Osteoblast (primary cell): ENCODE data around the gene DNER. TPM values are rescaled to one million over a fixed set of nuclear protein-coding genes. Genes with fewer than 3 reads are reported as not detected.

Experiments used
- DNase-seq: peaks from one replicate; pipeline ENCODE4 v3.0.0; 2011; ENCODE audit warnings: low spot score, mixed read lengths; ENCODE audit not compliant: insufficient read length; ENCODE audit errors: missing footprints
- H2AFZ ChIP-seq: 2 replicates; pipeline ENCODE4 v1.6.0; 2011; ENCODE audit warnings: mild to moderate bottlenecking, low read length
- H3K27ac ChIP-seq: 2 replicates; pipeline ENCODE4 v1.5.1; 2011; ENCODE audit warnings: mild to moderate bottlenecking, low read depth, low read length, moderate library complexity
- H3K27me3 ChIP-seq: 2 replicates; pipeline ENCODE4 v1.6.0; 2012; ENCODE audit warnings: mild to moderate bottlenecking, control low read depth, inconsistent platforms, low read length, moderate library complexity; ENCODE audit not compliant: insufficient read depth
- H3K36me3 ChIP-seq: 2 replicates; pipeline ENCODE4 v1.5.1; 2011; ENCODE audit warnings: mild to moderate bottlenecking, low read length, control low read depth, moderate library complexity; ENCODE audit not compliant: insufficient read depth
- H3K4me1 ChIP-seq: 2 replicates; pipeline ENCODE4 v1.5.1; 2011; ENCODE audit warnings: mild to moderate bottlenecking, low read length, control low read depth, moderate library complexity; ENCODE audit not compliant: insufficient read depth
- H3K4me2 ChIP-seq: 2 replicates; pipeline ENCODE4 v1.6.0; 2011; ENCODE audit warnings: mild to moderate bottlenecking, low read length; ENCODE audit not compliant: insufficient read depth
- H3K4me3 ChIP-seq: fragments of 200-600 bp; sonication (generic); 3 replicates; pipeline ENCODE4 v1.5.1; 2012; ENCODE audit warnings: mild to moderate bottlenecking, low read length, inconsistent platforms; ENCODE audit not compliant: insufficient read depth
- H3K79me2 ChIP-seq: 2 replicates; pipeline ENCODE4 v1.6.0; 2012; ENCODE audit warnings: mild to moderate bottlenecking, low read length, control low read depth, inconsistent platforms; ENCODE audit not compliant: insufficient read depth
- H3K9me3 ChIP-seq: 2 replicates; pipeline ENCODE4 v1.5.1; 2011; ENCODE audit warnings: low read depth, low read length, control low read depth
- H4K20me1 ChIP-seq: 2 replicates; pipeline ENCODE4 v1.6.0; 2012; ENCODE audit warnings: mild to moderate bottlenecking, low read length, control low read depth; ENCODE audit not compliant: insufficient read depth
- total RNA-seq: library from RNA; depleted of rRNA; stranded (reverse); fragments of >200 nt; gene quantifications from 2 replicates; pipeline ENCODE4 v1.2.3, GENCODE V29; 2012
- TF ChIP-seq, protein P1 (sequence below): IDR thresholded peaks from 2 replicates; pipeline ENCODE4 v1.5.1; 2011; ENCODE audit warnings: mild to moderate bottlenecking, low read depth, low read length, moderate library complexity; ENCODE audit errors: extremely low read depth

The DNER gene
- total RNA-seq, 1 donor, result 0.36 TPM

GRCh38 chr2:229410264-229410663 is 304.1 kb downstream of the DNER start:
- no peaks in the 10 kb centered on the region for H3K27me3 ChIP-seq
- H2AFZ ChIP-seq, result no peak overlapping the region
- no peak for DNase-seq
- no peaks in the 10 kb centered on the region for H3K36me3 ChIP-seq
- no peaks in the 10 kb centered on the region for H3K9me3 ChIP-seq
- TF ChIP-seq, protein P1, sequence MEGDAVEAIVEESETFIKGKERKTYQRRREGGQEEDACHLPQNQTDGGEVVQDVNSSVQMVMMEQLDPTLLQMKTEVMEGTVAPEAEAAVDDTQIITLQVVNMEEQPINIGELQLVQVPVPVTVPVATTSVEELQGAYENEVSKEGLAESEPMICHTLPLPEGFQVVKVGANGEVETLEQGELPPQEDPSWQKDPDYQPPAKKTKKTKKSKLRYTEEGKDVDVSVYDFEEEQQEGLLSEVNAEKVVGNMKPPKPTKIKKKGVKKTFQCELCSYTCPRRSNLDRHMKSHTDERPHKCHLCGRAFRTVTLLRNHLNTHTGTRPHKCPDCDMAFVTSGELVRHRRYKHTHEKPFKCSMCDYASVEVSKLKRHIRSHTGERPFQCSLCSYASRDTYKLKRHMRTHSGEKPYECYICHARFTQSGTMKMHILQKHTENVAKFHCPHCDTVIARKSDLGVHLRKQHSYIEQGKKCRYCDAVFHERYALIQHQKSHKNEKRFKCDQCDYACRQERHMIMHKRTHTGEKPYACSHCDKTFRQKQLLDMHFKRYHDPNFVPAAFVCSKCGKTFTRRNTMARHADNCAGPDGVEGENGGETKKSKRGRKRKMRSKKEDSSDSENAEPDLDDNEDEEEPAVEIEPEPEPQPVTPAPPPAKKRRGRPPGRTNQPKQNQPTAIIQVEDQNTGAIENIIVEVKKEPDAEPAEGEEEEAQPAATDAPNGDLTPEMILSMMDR, result no peak
- no peaks in the 10 kb centered on the region for H4K20me1 ChIP-seq
- H3K4me2 ChIP-seq, result no peak overlapping the region
- no peaks in the 10 kb centered on the region for H3K79me2 ChIP-seq
- peaks cover 8% of the 10 kb centered on the region for H3K4me1 ChIP-seq
- H3K27ac ChIP-seq, result no peak overlapping the region
- H3K4me3 ChIP-seq, result no peak overlapping the region

DNA sequence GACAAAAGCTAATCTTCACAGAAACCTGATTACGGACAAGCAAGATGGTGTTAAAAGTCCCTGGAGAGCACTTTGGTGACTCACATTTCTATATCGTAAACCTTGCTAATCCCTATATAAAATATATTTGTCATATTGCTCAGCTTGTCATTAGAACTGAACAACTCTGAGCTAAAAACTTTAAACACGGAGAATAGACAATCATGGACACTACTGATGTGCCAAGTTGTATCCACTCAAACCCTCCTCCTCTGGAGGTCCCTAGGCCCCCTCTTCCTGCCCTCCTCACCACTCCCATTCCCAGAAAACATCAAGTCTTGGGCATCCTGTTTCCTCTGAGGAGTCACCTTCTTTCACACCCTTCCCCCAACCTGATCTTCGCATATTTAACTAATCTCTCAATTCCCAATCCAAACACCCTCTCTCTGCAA is 304.6 kb downstream of the DNER start:
- H4K20me1 ChIP-seq, result no peaks in the 10 kb centered on the region
- no peak overlapping the region for H3K4me3 ChIP-seq
- H3K27me3 ChIP-seq, result no peaks in the 10 kb centered on the region
- TF ChIP-seq, protein P1, result no peak
- H3K79me2 ChIP-seq, result no peaks in the 10 kb centered on the region
- H3K4me2 ChIP-seq, result no peak overlapping the region
- no peaks in the 10 kb centered on the region for H3K9me3 ChIP-seq
- peaks cover 8% of the 10 kb centered on the region for H3K4me1 ChIP-seq
- no peaks in the 10 kb centered on the region for H3K36me3 ChIP-seq
- DNase-seq, result peak; percentile 58
- no peak overlapping the region for H2AFZ ChIP-seq
- no peak overlapping the region for H3K27ac ChIP-seq

DNA sequence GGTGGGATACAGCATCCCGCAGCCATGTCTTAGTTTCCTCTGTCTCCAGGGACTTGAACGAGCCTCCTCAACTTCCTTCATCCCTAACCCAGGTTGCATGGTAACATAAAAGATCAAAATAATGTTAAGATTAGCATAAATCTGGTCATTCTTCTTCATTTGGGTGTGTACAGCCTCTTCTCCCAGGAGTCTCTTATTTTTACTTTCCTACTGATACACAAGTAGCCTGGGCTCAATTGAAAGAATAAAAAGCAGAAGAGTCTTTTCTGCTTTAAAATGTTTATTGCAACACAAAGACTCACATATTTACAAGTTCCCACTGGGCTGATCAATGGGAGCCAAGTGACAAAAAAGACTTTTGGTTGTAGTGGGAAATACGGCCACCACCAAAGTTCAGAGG is 305.4 kb downstream of the DNER start:
- Histone ChIP-seq H3K27ac (no peak overlapping the region), H3K36me3 (no peaks in the 10 kb centered on the region), H2AFZ (no peak overlapping the region), H3K27me3 (no peaks in the 10 kb centered on the region), H4K20me1 (no peaks in the 10 kb centered on the region), H3K79me2 (no peaks in the 10 kb centered on the region), H3K4me2 (no peak overlapping the region), H3K9me3 (no peaks in the 10 kb centered on the region), H3K4me3 (no peak overlapping the region), H3K4me1 (peaks cover 8% of the 10 kb centered on the region)
- TF ChIP-seq, protein P1, result no peak
- DNase-seq, result no peak

GRCh38 chr2:229408356-229408755 is 306.0 kb downstream of the DNER start:
- Histone ChIP-seq H3K9me3 (no peaks in the 10 kb centered on the region), H3K79me2 (no peaks in the 10 kb centered on the region), H3K4me2 (peak overlapping the region; percentile 17), H3K4me1 (peaks cover 8% of the 10 kb centered on the region), H4K20me1 (no peaks in the 10 kb centered on the region), H3K27me3 (no peaks in the 10 kb centered on the region), H2AFZ (no peak overlapping the region), H3K4me3 (no peak overlapping the region), H3K36me3 (no peaks in the 10 kb centered on the region), H3K27ac (no peak overlapping the region)
- peak; percentile 23 for DNase-seq
- TF ChIP-seq, protein P1, result no peak
